OCI-LY1 (cell line): ENCODE results near the gene ERMARD.

Source experiments
- CTCF ChIP-seq: fragments of 200-600 bp; sonication (generic), shearing (Covaris generic); IDR thresholded peaks from 2 replicates; pipeline ENCODE4 v1.5.1; 2017; ENCODE audit warnings: mild to moderate bottlenecking, antibody characterized with exemption, low read length, moderate library complexity, mixed read lengths
- EZH2 ChIP-seq: fragments of 200-600 bp; sonication (generic), shearing (Covaris generic); IDR thresholded peaks from 2 replicates; pipeline ENCODE4 v1.8.0; 2017; ENCODE audit warnings: borderline replicate concordance, mixed run types, mild to moderate bottlenecking, antibody characterized with exemption, low read length, moderate library complexity, mixed read lengths

GRCh38 chr6:169802790-169803189 lies 51.4 kb downstream of the ERMARD start:
- TF ChIP-seq CTCF (no peak), EZH2 (no peak)
